Panc1 (cell line): Measurements from ENCODE around the gene TIMM29.

Experiments used
- CTCF ChIP-seq: fragments of 450-650 bp; IDR thresholded peaks from 2 replicates; pipeline ENCODE4 v1.5.1; 2017; ENCODE audit warnings: mild to moderate bottlenecking
- POLR2AphosphoS5 ChIP-seq: IDR thresholded peaks from 2 replicates; pipeline ENCODE4 v1.6.1; 2012; ENCODE audit warnings: mild to moderate bottlenecking, low read depth, low read length, moderate library complexity
- SIN3A ChIP-seq: IDR thresholded peaks from 2 replicates; pipeline ENCODE4 v1.6.1; 2012; ENCODE audit warnings: low read depth, mild to moderate bottlenecking, low read length, moderate library complexity, borderline replicate concordance; ENCODE audit not compliant: insufficient read depth
- TCF7L2 ChIP-seq: IDR thresholded peaks from 2 replicates; pipeline ENCODE4 v1.6.1; 2011; ENCODE audit warnings: mild to moderate bottlenecking, low read depth, low read length, inconsistent platforms

DNA sequence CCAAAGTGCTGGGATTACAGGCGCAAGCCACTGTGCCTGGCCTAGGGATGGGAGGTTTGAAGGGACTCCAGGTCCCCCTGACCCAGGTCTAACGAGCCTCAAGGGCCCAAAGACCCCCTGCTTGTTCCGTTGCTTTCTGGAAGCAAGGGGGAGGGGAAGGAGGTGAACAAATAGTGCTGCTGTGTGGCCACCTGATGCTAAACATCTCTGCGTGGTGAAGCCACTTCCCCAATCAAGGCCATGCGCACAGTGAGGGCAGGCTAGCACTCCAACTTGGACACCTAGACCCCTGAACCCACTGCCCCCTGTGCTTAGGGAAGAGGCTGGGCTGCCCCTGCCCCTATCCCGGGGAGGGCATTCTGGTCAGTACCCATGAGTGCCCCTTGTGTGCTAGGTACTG lies 33.2 kb upstream of the TIMM29 start:
- TF ChIP-seq CTCF (no peak), POLR2AphosphoS5 (no peak), SIN3A (no peak), TCF7L2 (no peak)
